HG03571 (cell line): ENCODE results near the gene HCN3.

Source experiments
- ATAC-seq: cut with Tn5 transposase; IDR thresholded peaks from one replicate; pipeline ENCODE4 v1.9.1; 2021; ENCODE audit not compliant: unreplicated experiment

The HCN3 gene

GRCh38 chr1:155254228-155254713, 23.0 kb upstream of the HCN3 start:
- no peak for ATAC-seq

- ATAC-seq, result no peak
These were observed 22.5 kb upstream of the HCN3 start for GRCh38 chr1:155254714-155255242.

GRCh38 chr1:155255243-155256007, 21.8 kb upstream of the HCN3 start, which contains the start of gene ENTREP3:
TSS of gene ENTREP3 (minus strand) at chr1:155255483. CDS start at chr1:155254877, 606 bp downstream.
- peak; percentile 40 for ATAC-seq

GRCh38 chr1:155256058-155256852, 21.0 kb upstream of the HCN3 start:
- ATAC-seq, result no peak

GRCh38 chr1:155260276-155260675, 17.0 kb upstream of the HCN3 start:
- no peak for ATAC-seq

GRCh38 chr1:155261493-155261851, 15.8 kb upstream of the HCN3 start:
- no peak for ATAC-seq

GRCh38 chr1:155261852-155262673, 15.2 kb upstream of the HCN3 start, which contains the start of gene SCAMP3:
TSS of gene SCAMP3 (minus strand) at chr1:155262360. CDS start at chr1:155262151, 209 bp downstream.
- ATAC-seq, result peak; percentile 88

- no peak for ATAC-seq
These were observed 14.2 kb upstream of the HCN3 start for GRCh38 chr1:155263067-155263466.

- ATAC-seq, result no peak
These were observed 10.7 kb upstream of the HCN3 start for GRCh38 chr1:155266553-155266952.

GRCh38 chr1:155267373-155267772, 9.9 kb upstream of the HCN3 start:
- ATAC-seq, result no peak

GRCh38 chr1:155268630-155269029, 8.6 kb upstream of the HCN3 start:
- ATAC-seq, result no peak

GRCh38 chr1:155269381-155269780, 7.9 kb upstream of the HCN3 start:
- ATAC-seq, result no peak

GRCh38 chr1:155272466-155273342, 4.6 kb upstream of the HCN3 start:
- ATAC-seq, result peak; percentile 31

- peak; percentile 73 for ATAC-seq
These were observed 3.7 kb upstream of the HCN3 start, which contains the start of gene CLK2 for GRCh38 chr1:155273343-155274245. TSS of gene CLK2 (minus strand) at chr1:155273504. CDS start at chr1:155270977, 2,527 bp downstream.

- no peak for ATAC-seq
These were observed 832 bp downstream of the HCN3 start for GRCh38 chr1:155277902-155278688.

- no peak for ATAC-seq
These were observed 1.5 kb downstream of the HCN3 start for GRCh38 chr1:155278689-155279160.

GRCh38 chr1:155279268-155279667, 2.0 kb downstream of the HCN3 start:
- no peak for ATAC-seq
